Naive thymus-derived CD4-positive, alpha-beta T cell (primary cell): ENCODE measurements around the gene MBNL2. TPM values are rescaled to one million over a fixed set of nuclear protein-coding genes. Genes with fewer than 3 reads are reported as not detected.

Experiments used
- ATAC-seq: fragments of 150-1000 bp; cut with Tn5 transposase; 2 replicates; pipeline ENCODE4 v1.10.0; 2021; ENCODE audit warnings: mild to moderate bottlenecking, moderate library complexity
- CTCF ChIA-PET: fragments of 350-600 bp; sonication (Branson Sonifier 250); formaldehyde crosslinking; loops from one replicate; lab custom pipeline; 2021; ENCODE audit warnings: antibody characterized with exemption; lab: Charles Lee
- POLR2A ChIA-PET: fragments of 350-600 bp; sonication (Branson Sonifier 250); formaldehyde crosslinking; loops from one replicate; lab custom pipeline; 2021; ENCODE audit warnings: antibody characterized with exemption, inconsistent platforms; lab: Charles Lee
- DNase-seq, 9 donors: peaks; one replicate each; pipeline versions ENCODE4 v3.0.0 to v3.0.0-alpha.2; 2020 to 2022; ENCODE audit warnings: mixed read lengths in 1 of 9
- H3K27ac ChIP-seq: one replicate; pipeline ENCODE4 v1.7.0; 2013; ENCODE audit warnings: mild to moderate bottlenecking, low read depth, low read length, moderate library complexity
- H3K27me3 ChIP-seq, 2 donors: one replicate each; pipeline ENCODE4 v1.7.0; 2013; ENCODE audit warnings: low read length in 2 of 2, mild to moderate bottlenecking in 2 of 2, moderate library complexity in 2 of 2; ENCODE audit not compliant: control insufficient read depth in 2 of 2, insufficient read depth in 2 of 2
- H3K36me3 ChIP-seq, 3 experiments: 1 replicate in 2 of 3; 2 replicates in 1 of 3; pipeline ENCODE4 v1.7.0; 2013; ENCODE audit warnings: low read length in 3 of 3, mild to moderate bottlenecking in 3 of 3, moderate library complexity in 1 of 3; ENCODE audit not compliant: insufficient read depth in 3 of 3, control insufficient read depth in 2 of 3
- H3K4me1 ChIP-seq, 2 donors: one replicate each; pipeline ENCODE4 v1.7.0; 2013; ENCODE audit warnings: low read length in 2 of 2, mild to moderate bottlenecking in 2 of 2, moderate library complexity in 1 of 2; ENCODE audit not compliant: control insufficient read depth in 2 of 2, insufficient read depth in 2 of 2
- H3K4me3 ChIP-seq: 2 replicates; pipeline ENCODE4 v1.7.0; 2013; ENCODE audit warnings: mild to moderate bottlenecking, low read length
- H3K9me3 ChIP-seq, 3 experiments: 1 replicate in 2 of 3; 2 replicates in 1 of 3; pipeline ENCODE4 v1.7.0; 2013; ENCODE audit warnings: low read length in 3 of 3; ENCODE audit not compliant: control insufficient read depth in 2 of 3
- H3K27ac Mint-ChIP-seq, 9 donors: one replicate each; pipeline ENCODE4 v1.8.0; 2020 to 2022; ENCODE audit warnings: mixed read lengths in 9 of 9, mild to moderate bottlenecking in 8 of 9, moderate library complexity in 5 of 9, inconsistent platforms in 2 of 9
- H3K27me3 Mint-ChIP-seq, 5 donors: one replicate each; pipeline ENCODE4 v1.8.0; 2021 to 2022; ENCODE audit warnings: mixed read lengths in 5 of 5, mild to moderate bottlenecking in 1 of 5
- H3K36me3 Mint-ChIP-seq, 5 donors: one replicate each; pipeline ENCODE4 v1.8.0; 2020 to 2022; ENCODE audit warnings: mixed read lengths in 5 of 5, mild to moderate bottlenecking in 3 of 5, inconsistent platforms in 1 of 5
- H3K4me1 Mint-ChIP-seq, 7 donors: one replicate each; pipeline ENCODE4 v1.8.0; 2020 to 2022; ENCODE audit warnings: mixed read lengths in 7 of 7, mild to moderate bottlenecking in 3 of 7, inconsistent platforms in 1 of 7
- H3K4me3 Mint-ChIP-seq, 10 donors: one replicate each; pipeline ENCODE4 v1.8.0; 2020 to 2022; ENCODE audit warnings: mild to moderate bottlenecking in 10 of 10, mixed read lengths in 10 of 10, moderate library complexity in 6 of 10, inconsistent platforms in 2 of 10
- H3K9me3 Mint-ChIP-seq, 11 donors: one replicate each; pipeline ENCODE4 v1.8.0; 2020 to 2022; ENCODE audit warnings: mixed read lengths in 11 of 11, mild to moderate bottlenecking in 4 of 11, inconsistent platforms in 1 of 11, moderate library complexity in 1 of 11
- intact Hi-C, 2 donors: fragments of 100-400 bp; cut with micrococcal nuclease; formaldehyde crosslinking; loops; one replicate each; pipeline ENCODE4 v1.15.1; 2023
- polyA plus RNA-seq, 2 donors: library from polyadenylated mRNA; unstranded; fragments of 300-500 nt; fragmentation: Illumina TruSeq; gene quantifications; one replicate each; pipeline ENCODE4 v1.2.3, GENCODE V29; 2021
- total RNA-seq, 6 experiments: library from RNA in 5 of 6; stranded (reverse) in 5 of 6; gene quantifications; 1 replicate in 5 of 6; 2 replicates in 1 of 6; pipeline ENCODE4 v1.2.3 and lab custom pipeline; 2021 to 2026

The MBNL2 gene
- total and polyA plus RNA-seq, 7 experiments from 2014 or later = 13.4 to 28.6 (median 23.3) TPM

DNA sequence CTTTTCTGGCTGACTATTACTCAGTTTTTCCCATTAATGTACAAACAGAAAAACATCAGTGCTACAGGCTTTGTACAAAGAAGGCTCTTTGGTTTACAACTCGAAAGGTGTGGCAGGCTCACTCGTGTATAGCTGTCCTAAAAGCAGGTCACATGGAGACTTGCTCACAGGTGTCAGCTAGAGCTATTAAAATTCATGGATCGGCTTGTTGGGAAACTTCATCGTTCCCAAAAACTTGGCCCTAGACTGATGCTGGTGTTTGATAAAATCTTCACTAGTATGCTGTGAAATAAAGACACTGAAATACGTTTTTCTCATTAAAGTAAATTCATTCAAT lies 64.9 kb downstream of the MBNL2 start:
- no peak overlapping the region for H3K27ac Mint-ChIP-seq
- Histone ChIP-seq H3K27me3 (no peaks in the 10 kb centered on the region), H3K4me1 (no peaks in the 10 kb centered on the region), H3K4me3 (no peak overlapping the region), H3K9me3 (no peaks in the 10 kb centered on the region), H3K27ac (no peak overlapping the region), H3K36me3 (no peaks in the 10 kb centered on the region)
- peaks cover 0 to 4% (median 0%) of the 10 kb centered on the region in 11 donors for H3K9me3 Mint-ChIP-seq
- peaks cover 20 to 42% (median 32%) of the 10 kb centered on the region in 7 donors for H3K4me1 Mint-ChIP-seq
- POLR2A ChIA-PET = no interaction called here
- no peaks in the 10 kb centered on the region for H3K27me3 Mint-ChIP-seq
- intact Hi-C loops = no loop called here
- peaks cover 0 to 42% (median 32%) of the 10 kb centered on the region in 5 donors for H3K36me3 Mint-ChIP-seq
- ATAC-seq = no peak
- H3K4me3 Mint-ChIP-seq = no peak overlapping the region
- CTCF ChIA-PET = no interaction called here
- DNase-seq = no peak

DNA sequence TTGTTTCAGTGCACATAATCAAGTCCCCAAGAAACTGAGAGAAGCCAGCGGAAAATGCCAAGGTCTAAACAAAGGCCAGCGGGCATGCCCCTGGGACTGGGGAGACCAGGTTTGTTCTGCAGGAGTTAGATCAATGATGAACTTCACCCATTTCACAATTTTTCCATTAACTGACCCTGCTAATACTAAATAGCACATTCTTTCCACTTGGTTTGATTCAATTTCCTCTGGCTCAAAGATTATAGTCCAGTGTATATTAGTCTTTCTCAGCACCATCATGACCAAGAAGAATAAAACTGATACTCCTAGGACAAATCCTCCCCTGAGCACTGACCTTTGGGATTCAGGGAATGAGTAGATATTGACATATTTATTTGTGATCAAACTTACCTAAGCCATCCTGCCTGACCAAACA lies 66.4 kb downstream of the MBNL2 start:
- no peaks in the 10 kb centered on the region for H3K27me3 Mint-ChIP-seq
- DNase-seq = no peak
- peaks cover 0 to 34% (median 22%) of the 10 kb centered on the region in 5 donors for H3K36me3 Mint-ChIP-seq
- POLR2A ChIA-PET = no interaction called here
- H3K4me3 ChIP-seq = no peak overlapping the region
- peaks cover 10 to 37% (median 23%) of the 10 kb centered on the region in 7 donors for H3K4me1 Mint-ChIP-seq
- ATAC-seq = no peak
- no peak overlapping the region for H3K27ac Mint-ChIP-seq
- CTCF ChIA-PET = interaction anchor here (1.5 kb wide), 1 partner anchor 8 kb away, joined by 3 read pairs; no protein-coding TSS in a partner anchor
- peaks cover 0 to 4% (median 0%) of the 10 kb centered on the region in 11 donors for H3K9me3 Mint-ChIP-seq
- H3K36me3 ChIP-seq = no peaks in the 10 kb centered on the region
- H3K4me1 ChIP-seq = no peaks in the 10 kb centered on the region
- H3K4me3 Mint-ChIP-seq = no peak overlapping the region
- intact Hi-C loops = no loop called here
- H3K27ac ChIP-seq = no peak overlapping the region
- H3K27me3 ChIP-seq = no peaks in the 10 kb centered on the region
- no peaks in the 10 kb centered on the region for H3K9me3 ChIP-seq

DNA sequence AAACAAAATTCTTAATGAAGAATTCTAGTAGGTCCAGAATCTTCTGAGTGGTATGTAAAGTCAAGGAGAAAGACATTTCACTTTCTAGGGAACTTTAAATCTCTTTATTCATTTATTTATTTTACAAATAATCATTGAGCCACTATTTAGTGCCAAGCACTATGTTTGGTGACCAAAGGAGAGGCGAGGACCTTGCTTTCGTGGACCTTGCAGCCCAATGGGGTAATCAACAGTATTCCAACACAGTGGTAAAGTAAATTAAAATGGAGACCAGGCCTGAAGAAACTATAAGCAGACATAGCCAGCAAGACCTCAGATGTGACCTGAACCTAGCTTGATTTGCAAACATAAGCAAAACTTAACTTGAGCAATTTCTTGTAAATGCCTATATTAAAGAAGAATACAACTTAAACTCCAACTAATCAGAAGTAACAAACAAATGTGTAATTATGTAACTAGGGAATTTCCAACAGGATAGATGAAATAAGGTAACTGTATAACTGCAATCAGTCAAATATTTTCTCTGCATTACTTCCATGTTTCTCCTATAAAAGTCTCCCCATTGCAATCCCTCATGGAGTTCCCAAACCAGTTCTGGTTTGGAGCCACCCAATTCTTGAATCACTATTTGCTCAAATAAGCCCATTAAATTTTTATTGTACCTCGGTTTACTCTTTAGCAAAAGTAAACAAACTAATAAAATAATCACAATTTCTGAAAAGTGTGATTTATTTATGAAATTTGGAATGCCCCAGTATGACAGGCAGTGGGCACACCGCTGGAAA lies 67.6 kb downstream of the MBNL2 start:
- peaks cover 0 to 4% (median 0%) of the 10 kb centered on the region in 11 donors for H3K9me3 Mint-ChIP-seq
- no peaks in the 10 kb centered on the region for H3K36me3 ChIP-seq
- H3K36me3 Mint-ChIP-seq = peaks cover 0 to 31% (median 21%) of the 10 kb centered on the region in 5 donors
- H3K4me1 ChIP-seq = no peaks in the 10 kb centered on the region
- no peaks in the 10 kb centered on the region for H3K9me3 ChIP-seq
- H3K4me3 ChIP-seq = no peak overlapping the region
- H3K4me1 Mint-ChIP-seq = peaks cover 12 to 36% (median 23%) of the 10 kb centered on the region in 7 donors
- no peak overlapping the region for H3K27ac Mint-ChIP-seq
- ChIA-PET POLR2A (no interaction called here), CTCF (no interaction called here)
- no peak for ATAC-seq
- intact Hi-C loops = loop anchor here in 1 of 2 donors (5.0 kb wide), 1 partner anchor 32 kb away; no protein-coding TSS in a partner anchor
- no peak for DNase-seq
- H3K27ac ChIP-seq = no peak overlapping the region
- no peak overlapping the region for H3K4me3 Mint-ChIP-seq
- H3K27me3 Mint-ChIP-seq = no peaks in the 10 kb centered on the region
- no peaks in the 10 kb centered on the region for H3K27me3 ChIP-seq

DNA sequence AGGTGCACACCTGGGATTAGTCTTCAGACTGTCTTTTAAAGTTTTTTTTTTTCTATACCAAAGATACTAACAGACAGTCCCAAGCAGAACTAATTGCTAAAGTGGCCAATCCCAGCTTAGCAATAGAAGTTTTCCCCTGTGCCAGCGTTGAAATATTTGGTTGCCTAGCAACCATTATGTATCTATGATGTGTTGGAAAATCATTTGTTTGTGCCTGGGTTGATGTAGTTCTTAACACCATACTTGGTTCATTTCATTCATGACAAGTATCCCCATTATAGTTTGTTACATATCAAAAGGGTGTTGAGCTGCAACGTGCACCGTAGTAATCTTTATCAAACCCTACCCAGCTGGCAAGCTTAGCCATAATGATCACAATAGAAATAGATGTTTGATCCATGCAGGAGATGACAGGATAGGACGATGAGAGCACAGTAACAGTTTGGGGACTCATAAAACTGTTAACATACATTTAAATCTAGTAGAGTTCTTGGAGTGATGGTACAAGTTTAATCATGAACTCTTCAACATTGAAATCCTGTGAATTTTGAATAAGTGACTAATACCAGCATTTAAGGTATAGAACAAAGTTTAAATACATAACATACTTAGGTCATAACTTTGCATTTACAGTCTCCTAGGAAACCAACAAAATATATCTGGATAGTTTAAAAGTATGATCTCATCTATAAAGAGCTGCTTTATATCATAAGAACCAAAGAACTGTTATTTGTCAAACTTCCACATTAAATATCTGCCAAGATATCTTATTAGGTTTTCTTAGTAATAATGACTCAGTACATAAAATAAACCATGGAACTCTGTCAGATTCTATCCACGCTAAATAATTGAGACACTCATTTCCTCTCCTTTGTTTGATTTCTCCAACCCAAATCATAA lies 73.4 kb downstream of the MBNL2 start:
- CTCF ChIA-PET = interaction anchor here (0.9 kb wide), 1 partner anchor 8 kb away, joined by 3 read pairs; no protein-coding TSS in a partner anchor
- POLR2A ChIA-PET = no interaction called here
- no peaks in the 10 kb centered on the region for H3K9me3 ChIP-seq
- H3K27me3 ChIP-seq = no peaks in the 10 kb centered on the region
- Mint-ChIP-seq H3K27me3 (no peaks in the 10 kb centered on the region), H3K4me1 (peaks cover 5 to 37% (median 25%) of the 10 kb centered on the region in 7 donors), H3K27ac (no peak overlapping the region), H3K4me3 (no peak overlapping the region), H3K36me3 (peaks cover 3 to 20% (median 16%) of the 10 kb centered on the region in 5 donors), H3K9me3 (peaks cover 0 to 4% (median 0%) of the 10 kb centered on the region in 11 donors)
- no peaks in the 10 kb centered on the region for H3K4me1 ChIP-seq
- intact Hi-C loops = no loop called here
- no peak overlapping the region for H3K27ac ChIP-seq
- ATAC-seq (peak; percentile 14), DNase-seq (no peak)
- no peak overlapping the region for H3K4me3 ChIP-seq
- no peaks in the 10 kb centered on the region for H3K36me3 ChIP-seq

DNA sequence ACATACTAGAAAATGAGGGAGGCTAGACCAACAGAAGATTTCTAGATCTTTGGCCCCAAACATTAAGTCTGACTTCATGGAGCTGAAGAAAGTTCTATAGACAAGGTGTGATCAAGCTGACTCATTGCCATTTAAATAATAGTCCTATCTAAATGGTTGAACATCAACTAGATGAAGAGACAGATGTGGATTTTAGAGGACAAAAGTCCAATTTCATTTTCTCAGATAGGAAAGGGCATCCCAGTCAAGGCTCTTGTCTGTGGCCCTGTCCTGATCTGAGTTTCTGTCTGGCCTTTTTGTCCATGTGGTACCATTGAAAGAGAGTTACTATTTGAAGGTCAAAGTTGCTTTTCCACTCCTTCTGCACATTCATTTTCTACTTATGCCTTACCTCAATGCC lies 74.6 kb downstream of the MBNL2 start:
- Histone ChIP-seq H3K9me3 (no peaks in the 10 kb centered on the region), H3K27me3 (no peaks in the 10 kb centered on the region), H3K4me1 (no peaks in the 10 kb centered on the region), H3K27ac (no peak overlapping the region), H3K4me3 (no peak overlapping the region), H3K36me3 (no peaks in the 10 kb centered on the region)
- DNase-seq (no peak), ATAC-seq (no peak)
- H3K27ac Mint-ChIP-seq = no peak overlapping the region
- CTCF ChIA-PET = interaction anchor here (0.9 kb wide), 1 partner anchor 9 kb away, joined by 3 read pairs; no protein-coding TSS in a partner anchor
- POLR2A ChIA-PET = no interaction called here
- no peak overlapping the region for H3K4me3 Mint-ChIP-seq
- H3K9me3 Mint-ChIP-seq = no peaks in the 10 kb centered on the region
- H3K4me1 Mint-ChIP-seq = peaks cover 0 to 34% (median 20%) of the 10 kb centered on the region in 7 donors
- intact Hi-C loops = no loop called here
- H3K36me3 Mint-ChIP-seq = peaks cover 1 to 15% (median 11%) of the 10 kb centered on the region in 5 donors
- H3K27me3 Mint-ChIP-seq = no peaks in the 10 kb centered on the region

DNA sequence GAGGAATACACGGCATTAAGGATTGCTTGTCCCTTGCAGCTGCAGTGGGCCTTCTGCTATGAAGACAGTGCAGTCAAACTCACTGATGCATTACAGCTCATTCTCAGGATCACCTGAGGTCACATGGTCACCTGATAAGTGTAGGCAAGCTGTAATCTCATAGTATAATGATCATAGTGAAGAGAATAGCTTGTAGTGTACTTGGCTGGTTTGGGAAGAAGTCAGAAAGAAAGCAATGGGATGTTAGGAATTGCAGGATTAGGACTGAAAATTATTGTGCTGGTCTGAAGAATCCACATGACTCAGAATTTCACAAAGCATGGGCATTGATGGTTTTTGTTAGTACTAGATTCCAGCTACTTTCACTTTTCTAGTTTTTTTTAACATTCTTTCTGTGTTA lies 76.7 kb downstream of the MBNL2 start:
- Mint-ChIP-seq H3K9me3 (no peaks in the 10 kb centered on the region), H3K27me3 (no peaks in the 10 kb centered on the region), H3K4me3 (no peak overlapping the region), H3K27ac (no peak overlapping the region), H3K36me3 (peaks cover 1 to 15% (median 7%) of the 10 kb centered on the region in 5 donors), H3K4me1 (peaks cover 0 to 31% (median 18%) of the 10 kb centered on the region in 7 donors)
- H3K9me3 ChIP-seq = no peaks in the 10 kb centered on the region
- no peak for ATAC-seq
- DNase-seq = no peak
- no peak overlapping the region for H3K27ac ChIP-seq
- no peak overlapping the region for H3K4me3 ChIP-seq
- H3K4me1 ChIP-seq = no peaks in the 10 kb centered on the region
- no peaks in the 10 kb centered on the region for H3K36me3 ChIP-seq
- ChIA-PET POLR2A (no interaction called here), CTCF (no interaction called here)
- H3K27me3 ChIP-seq = no peaks in the 10 kb centered on the region
- intact Hi-C loops = no loop called here
